Activated B cell treated with CpG ODN at 0.5 μM for 24 hours (primary cell): ENCODE results near the gene BUD13. TPM values are rescaled to one million over a fixed set of nuclear protein-coding genes. Genes with fewer than 3 reads are reported as not detected.

Experiments used
- ATAC-seq: fragments of 200-7000 bp; cut with Tn5 transposase; one replicate; pipeline ENCODE4 v1.10.0; 2021; ENCODE audit warnings: low read depth, mild to moderate bottlenecking, moderate library complexity
- CTCF ChIA-PET: fragments of 350-600 bp; sonication (Branson Sonifier 250); formaldehyde crosslinking; loops from one replicate; lab custom pipeline; 2021; ENCODE audit warnings: antibody characterized with exemption; lab: Charles Lee
- POLR2A ChIA-PET: fragments of 350-600 bp; sonication (Branson Sonifier 250); formaldehyde crosslinking; loops from one replicate; lab custom pipeline; 2021; ENCODE audit warnings: antibody characterized with exemption; lab: Charles Lee
- DNase-seq: peaks from one replicate; pipeline ENCODE4 v3.0.0; 2022
- H3K27ac Mint-ChIP-seq: one replicate; pipeline ENCODE4 v1.8.0; 2020; ENCODE audit warnings: mixed read lengths
- H3K27me3 Mint-ChIP-seq: one replicate; pipeline ENCODE4 v1.8.0; 2021; ENCODE audit warnings: mixed read lengths
- H3K36me3 Mint-ChIP-seq: one replicate; pipeline ENCODE4 v1.8.0; 2021; ENCODE audit warnings: low read depth, mixed read lengths
- H3K4me1 Mint-ChIP-seq: one replicate; pipeline ENCODE4 v1.8.0; 2021; ENCODE audit warnings: mixed read lengths
- H3K4me3 Mint-ChIP-seq: one replicate; pipeline ENCODE4 v1.8.0; 2020; ENCODE audit warnings: mild to moderate bottlenecking, mixed read lengths
- H3K9me3 Mint-ChIP-seq: one replicate; pipeline ENCODE4 v1.8.0; 2020; ENCODE audit warnings: mixed read lengths
- CTCF ChIP-seq: fragments of 200-600 bp; IDR thresholded peaks from one replicate; pipeline ENCODE4 v1.8.0; 2022; ENCODE audit warnings: antibody characterized with exemption, mild to moderate bottlenecking
- intact Hi-C: fragments of 100-400 bp; cut with micrococcal nuclease; formaldehyde crosslinking; loops from one replicate; pipeline ENCODE4 v1.15.1; 2024
- total RNA-seq: library from RNA; stranded (reverse); gene quantifications from 2 replicates; pipeline ENCODE4 v1.2.3, GENCODE V29; 2022

The BUD13 gene
- total RNA-seq, 1 donor from 2014 or later: 18.8 TPM

GRCh38 chr11:116777056-116777455 is 4.3 kb upstream of the BUD13 start:
- DNase-seq: no peak
- Mint-ChIP-seq H3K4me1 (peaks cover 15% of the 10 kb centered on the region), H3K27ac (no peak overlapping the region), H3K36me3 (peaks cover 65% of the 10 kb centered on the region), H3K27me3 (no peaks in the 10 kb centered on the region), H3K4me3 (no peak overlapping the region), H3K9me3 (no peaks in the 10 kb centered on the region)
- ChIA-PET CTCF (no interaction called here), POLR2A (interaction anchor here (7.4 kb wide), 1 partner anchor 10 kb away, joined by 52 read pairs; the partner anchor contains the start of gene ZPR1)
- no peak for TF ChIP-seq CTCF
- no peak for ATAC-seq
- intact Hi-C loops: no loop called here

GRCh38 chr11:116776522-116776984 is 3.8 kb upstream of the BUD13 start:
- ChIA-PET POLR2A (interaction anchor here (7.4 kb wide), 1 partner anchor 10 kb away, joined by 52 read pairs; the partner anchor contains the start of gene ZPR1), CTCF (no interaction called here)
- no peak overlapping the region for H3K27ac Mint-ChIP-seq
- intact Hi-C loops: no loop called here
- H3K4me1 Mint-ChIP-seq: peaks cover 20% of the 10 kb centered on the region
- no peak for TF ChIP-seq CTCF
- DNase-seq (no peak), ATAC-seq (no peak)
- no peaks in the 10 kb centered on the region for H3K9me3 Mint-ChIP-seq
- H3K36me3 Mint-ChIP-seq: peaks cover 60% of the 10 kb centered on the region
- no peaks in the 10 kb centered on the region for H3K27me3 Mint-ChIP-seq
- H3K4me3 Mint-ChIP-seq: no peak overlapping the region

GRCh38 chr11:116775975-116776374 is 3.2 kb upstream of the BUD13 start:
- intact Hi-C loops: no loop called here
- CTCF ChIA-PET: no interaction called here
- peaks cover 54% of the 10 kb centered on the region for H3K36me3 Mint-ChIP-seq
- H3K9me3 Mint-ChIP-seq: no peaks in the 10 kb centered on the region
- no peak for TF ChIP-seq CTCF
- no peak for ATAC-seq
- H3K4me1 Mint-ChIP-seq: peaks cover 26% of the 10 kb centered on the region
- H3K4me3 Mint-ChIP-seq: no peak overlapping the region
- peak overlapping the region; percentile 32 for H3K27ac Mint-ChIP-seq
- no peak for DNase-seq
- POLR2A ChIA-PET: interaction anchor here (0.6 to 7.4 kb wide), 3 partner anchors 8 to 160 kb away, joined by 4 to 52 read pairs (median 8); partner anchors contain the start of gene ZPR1
- H3K27me3 Mint-ChIP-seq: no peaks in the 10 kb centered on the region

- TF ChIP-seq CTCF: no peak
- Mint-ChIP-seq H3K27ac (no peak overlapping the region), H3K9me3 (no peaks in the 10 kb centered on the region), H3K36me3 (peaks cover 48% of the 10 kb centered on the region), H3K4me3 (no peak overlapping the region), H3K4me1 (peaks cover 34% of the 10 kb centered on the region), H3K27me3 (no peaks in the 10 kb centered on the region)
- ChIA-PET POLR2A (interaction anchor here (0.6 to 7.4 kb wide), 3 partner anchors 12 to 61 kb away, joined by 4 to 52 read pairs (median 6); partner anchors contain the start of gene ZPR1), CTCF (interaction anchor here (2.1 kb wide), 1 partner anchor 17 kb away, joined by 6 read pairs; the partner anchor contains the start of gene APOA5)
- no peak for ATAC-seq
- no peak for DNase-seq
- intact Hi-C loops: loop anchor here (5.0 kb wide), 2 partner anchors 78 to 323 kb away; partner anchors contain the start of gene SIK3
Measured at GRCh38 chr11:116774661-116775060, 1.9 kb upstream of the BUD13 start.
